Kidney (tissue), 14 donors: Measurements from ENCODE around the gene ZNF212. TPM values are rescaled to one million over a fixed set of nuclear protein-coding genes. Genes with fewer than 3 reads are reported as not detected.

ENCODE experiments used
- DNase-seq, 5 donors: peaks; one replicate each; pipeline ENCODE4 v3.0.0-alpha.2; 2013 to 2020
- FAIRE-seq: peaks from 2 replicates; lab custom pipeline; 2012; peaks lifted over from hg19 to GRCh38; lab: Jason Lieb, UNC
- H3K27ac ChIP-seq, 2 donors: one replicate each; pipeline ENCODE4 v1.7.0; 2013; ENCODE audit warnings: low read depth in 2 of 2, low read length in 2 of 2, inconsistent platforms in 1 of 2
- H3K27me3 ChIP-seq: one replicate; pipeline ENCODE4 v1.7.1; 2013; ENCODE audit warnings: low read length, inconsistent platforms; ENCODE audit not compliant: control insufficient read depth, insufficient read depth
- H3K36me3 ChIP-seq, 3 donors: one replicate each; pipeline versions ENCODE4 v1.7.0 to v1.7.1; 2013; ENCODE audit warnings: low read length in 3 of 3, control low read depth in 1 of 3, inconsistent platforms in 1 of 3; ENCODE audit not compliant: insufficient read depth in 3 of 3, control insufficient read depth in 2 of 3
- H3K4me1 ChIP-seq, 3 donors: one replicate each; pipeline versions ENCODE4 v1.7.0 to v1.7.1; 2013; ENCODE audit warnings: low read length in 3 of 3, inconsistent platforms in 1 of 3, low read depth in 1 of 3; ENCODE audit not compliant: control insufficient read depth in 2 of 3, insufficient read depth in 2 of 3
- H3K4me3 ChIP-seq, 3 donors: one replicate each; pipeline versions ENCODE4 v1.7.0 to v1.8.1; 2013; ENCODE audit warnings: low read length in 3 of 3, control low read depth in 1 of 3, inconsistent platforms in 1 of 3
- H3K9ac ChIP-seq, 3 donors: one replicate each; pipeline versions ENCODE4 v1.7.0 to v1.7.1; 2013; ENCODE audit warnings: low read length in 3 of 3, control low read depth in 1 of 3, inconsistent platforms in 1 of 3
- H3K9me3 ChIP-seq, 3 donors: one replicate each; pipeline versions ENCODE4 v1.7.0 to v1.7.1; 2013; ENCODE audit warnings: low read length in 3 of 3, control low read depth in 1 of 3, inconsistent platforms in 1 of 3; ENCODE audit not compliant: control insufficient read depth in 2 of 3, insufficient read depth in 1 of 3
- CTCF ChIP-seq: IDR thresholded peaks from 3 replicates; pipeline ENCODE4 v1.5.1; 2012; ENCODE audit warnings: mild to moderate bottlenecking, moderate library complexity, borderline replicate concordance; ENCODE audit not compliant: insufficient read depth; ENCODE audit errors: extremely low read depth
- intact Hi-C: fragments of 100-400 bp; cut with DNase I; formaldehyde crosslinking; loops from one replicate; pipeline ENCODE4 v1.11.1; 2022
- polyA plus RNA-seq: library from polyadenylated mRNA; stranded (reverse); fragments of 350-450 nt; fragmentation: Illumina TruSeq; extraction: RNeasy Lipid Tissue Mini Kit (QIAGEN cat#74804); gene quantifications from one replicate; pipeline ENCODE4 v1.2.3, GENCODE V29; 2014; ENCODE audit warnings: low read depth, low replicate concordance; ENCODE audit not compliant: insufficient read depth
- total RNA-seq: library from RNA; stranded (reverse); fragmentation: NEBNext Ultra II Directional; extraction: Animal tissue kit (Norgen Biotek cat#: 25700); gene quantifications from one replicate; pipeline ENCODE4 v1.2.1, GENCODE V29; 2021
- donor health status: control.
- donor health status: control.
- donor health status: control.
- donor health status: control.
- donor health status: control.
- donor health status: DM: yes; HTN: yes; CAD: no.
- donor health status: Normal renal cell carcinoma (clear cell type).

The ZNF212 gene
- total and polyA plus RNA-seq, 2 donors from 2014 or later: 7.9 to 13.4 TPM

- H3K9ac ChIP-seq: no peak overlapping the region
- H3K9me3 ChIP-seq: no peaks in the 10 kb centered on the region
- no peak overlapping the region for H3K27ac ChIP-seq
- peaks cover 0 to 11% (median 5%) of the 10 kb centered on the region in 3 donors for H3K4me1 ChIP-seq
- no peak for FAIRE-seq
- no peak overlapping the region for H3K4me3 ChIP-seq
- DNase-seq: no peak
- intact Hi-C loops: no loop called here
- no peak for TF ChIP-seq CTCF
- H3K36me3 ChIP-seq: peaks cover 11 to 26% (median 19%) of the 10 kb centered on the region in 3 donors
- no peaks in the 10 kb centered on the region for H3K27me3 ChIP-seq
These were observed 41.8 kb upstream of the ZNF212 start for GRCh38 chr7:149197675-149198074.

GRCh38 chr7:149198161-149198816, 41.2 kb upstream of the ZNF212 start:
- peaks cover 16 to 32% (median 25%) of the 10 kb centered on the region in 3 donors for H3K36me3 ChIP-seq

GRCh38 chr7:149199234-149199995, 40.0 kb upstream of the ZNF212 start:
- Histone ChIP-seq H3K36me3 (peaks cover 18 to 38% (median 29%) of the 10 kb centered on the region in 3 donors), H3K9me3 (no peaks in the 10 kb centered on the region), H3K9ac (no peak overlapping the region), H3K27me3 (no peaks in the 10 kb centered on the region), H3K4me3 (no peak overlapping the region), H3K27ac (no peak overlapping the region), H3K4me1 (peaks cover 0 to 11% (median 5%) of the 10 kb centered on the region in 3 donors)
- intact Hi-C loops: no loop called here
- FAIRE-seq (no peak), DNase-seq (no peak)
- no peak for TF ChIP-seq CTCF

More at GRCh38 chr7:149198161-149198816, 41.2 kb upstream of the ZNF212 start:
- Histone ChIP-seq H3K4me1 (peaks cover 0 to 11% (median 5%) of the 10 kb centered on the region in 3 donors), H3K27ac (no peak overlapping the region), H3K27me3 (no peaks in the 10 kb centered on the region), H3K9ac (no peak overlapping the region), H3K9me3 (no peaks in the 10 kb centered on the region), H3K4me3 (no peak overlapping the region)
- intact Hi-C loops: no loop called here
- no peak for DNase-seq
- no peak for TF ChIP-seq CTCF
- no peak for FAIRE-seq
